Neural cell (in vitro differentiated cells): ENCODE measurements around the gene ACBD7. TPM values are rescaled to one million over a fixed set of nuclear protein-coding genes. Genes with fewer than 3 reads are reported as not detected.

Experiments used
- H2AFZ ChIP-seq: fragments of 200-600, 300-800 bp; sonication (generic), shearing (Covaris generic); 2 replicates; pipeline ENCODE4 v1.6.0; 2014; ENCODE audit warnings: low read depth, mild to moderate bottlenecking, antibody characterized with exemption, low read length, moderate library complexity
- H3F3A ChIP-seq: fragments of 200-600 bp; shearing (Covaris generic); 2 replicates; pipeline ENCODE4 v1.6.1; 2016; ENCODE audit warnings: mild to moderate bottlenecking, moderate library complexity, mixed read lengths, antibody characterized with exemption, low read length; ENCODE audit not compliant: insufficient read depth, poor library complexity, severe bottlenecking
- H3K27ac ChIP-seq: fragments of 200-600, 300-800 bp; sonication (generic), shearing (Covaris generic); 2 replicates; pipeline ENCODE4 v1.5.1; 2014; ENCODE audit warnings: mild to moderate bottlenecking, low read length, moderate library complexity
- H3K27me3 ChIP-seq: fragments of 300-800, 200-600 bp; sonication (generic), shearing (Covaris generic); 2 replicates; pipeline ENCODE4 v1.6.0; 2014; ENCODE audit warnings: mild to moderate bottlenecking, low read depth, low read length, moderate library complexity; ENCODE audit not compliant: insufficient read depth
- H3K36me3 ChIP-seq: fragments of 300-800, 200-600 bp; sonication (generic), shearing (Covaris generic); 2 replicates; pipeline ENCODE4 v1.5.1; 2014; ENCODE audit warnings: mild to moderate bottlenecking, antibody characterized with exemption, low read length, moderate library complexity; ENCODE audit not compliant: insufficient read depth
- H3K4me2 ChIP-seq: fragments of 300-800, 200-600 bp; sonication (generic), shearing (Covaris generic); 2 replicates; pipeline ENCODE4 v1.6.0; 2014; ENCODE audit warnings: mild to moderate bottlenecking, low read length
- H3K4me3 ChIP-seq: fragments of 300-800, 200-600 bp; sonication (generic), shearing (Covaris generic); 2 replicates; pipeline ENCODE4 v1.5.1; 2014; ENCODE audit warnings: mild to moderate bottlenecking, low read length, moderate library complexity
- H3K79me2 ChIP-seq: fragments of 200-600 bp; shearing (Covaris generic); replicated peaks from 2 replicates; pipeline ENCODE4 v1.6.0; 2014; ENCODE audit warnings: mild to moderate bottlenecking, low read length, moderate library complexity; ENCODE audit not compliant: insufficient read depth
- H3K9ac ChIP-seq: fragments of 300-800, 200-600 bp; sonication (generic), shearing (Covaris generic); 2 replicates; pipeline ENCODE4 v1.6.1; 2016; ENCODE audit warnings: mild to moderate bottlenecking, low read length, mixed read lengths
- H3K9me2 ChIP-seq: fragments of 200-600 bp; shearing (Covaris generic); 2 replicates; pipeline ENCODE4 v1.6.1; 2016; ENCODE audit warnings: mild to moderate bottlenecking, low read length, mixed read lengths; ENCODE audit not compliant: insufficient read depth
- H3K9me3 ChIP-seq: fragments of 200-600, 300-800 bp; sonication (generic), shearing (Covaris generic); 2 replicates; pipeline ENCODE4 v1.6.1; 2016; ENCODE audit warnings: mild to moderate bottlenecking, mixed run types, low read length, moderate library complexity, mixed read lengths
- H4K20me1 ChIP-seq: fragments of 200-600 bp; shearing (Covaris generic); 2 replicates; pipeline ENCODE4 v1.6.1; 2016; ENCODE audit warnings: mild to moderate bottlenecking, mixed run types; ENCODE audit not compliant: insufficient read depth
- CTCF ChIP-seq: fragments of 450-650 bp; IDR thresholded peaks from 2 replicates; pipeline ENCODE4 v1.5.1; 2014; ENCODE audit warnings: antibody characterized with exemption, mild to moderate bottlenecking, moderate library complexity; ENCODE audit not compliant: poor library complexity, severe bottlenecking
- EP300 ChIP-seq: fragments of 450-650 bp; conservative IDR thresholded peaks from 2 replicates; pipeline ENCODE4 v1.6.1; 2014; ENCODE audit warnings: antibody characterized with exemption, mild to moderate bottlenecking, moderate library complexity; ENCODE audit not compliant: poor library complexity, severe bottlenecking
- EZH2 ChIP-seq: fragments of 200-600, 300-800 bp; shearing (Covaris generic), sonication (generic); IDR thresholded peaks from 2 replicates; pipeline ENCODE4 v1.6.1; 2014; ENCODE audit warnings: antibody characterized with exemption, low read length, borderline replicate concordance, mild to moderate bottlenecking; ENCODE audit not compliant: insufficient read depth, poor library complexity, severe bottlenecking
- MXI1 ChIP-seq: fragments of 450-650 bp; conservative IDR thresholded peaks from 2 replicates; pipeline ENCODE4 v1.6.1; 2014; ENCODE audit warnings: antibody characterized with exemption, mild to moderate bottlenecking; ENCODE audit not compliant: poor library complexity, severe bottlenecking
- POLR2AphosphoS5 ChIP-seq: IDR thresholded peaks from 2 replicates; pipeline ENCODE4 v1.6.1; 2012
- RAD21 ChIP-seq: fragments of 450-650 bp; conservative IDR thresholded peaks from 2 replicates; pipeline ENCODE4 v1.6.1; 2014; ENCODE audit warnings: antibody characterized with exemption, mild to moderate bottlenecking, moderate library complexity
- REST ChIP-seq: IDR thresholded peaks from 2 replicates; pipeline ENCODE4 v1.6.1; 2012; ENCODE audit warnings: borderline replicate concordance
- SMC3 ChIP-seq: fragments of 450-650 bp; conservative IDR thresholded peaks from 2 replicates; pipeline ENCODE4 v1.6.1; 2014; ENCODE audit warnings: antibody characterized with exemption, mild to moderate bottlenecking, moderate library complexity; ENCODE audit not compliant: poor library complexity
- TAF1 ChIP-seq: IDR thresholded peaks from 2 replicates; pipeline ENCODE4 v1.6.1; 2012; ENCODE audit warnings: low read depth
- polyA plus RNA-seq: library from polyadenylated mRNA; depleted of rRNA; stranded (reverse); fragments of >200 nt; gene quantifications from 2 replicates; pipeline ENCODE4 v1.2.3, GENCODE V29; 2014

The ACBD7 gene
- polyA plus RNA-seq, 1 donor from 2014 or later, result 3.3 TPM

- H3K9ac ChIP-seq, result no peak overlapping the region
- H3F3A ChIP-seq, result no peaks in the 10 kb centered on the region
- H3K9me2 ChIP-seq, result no peaks in the 10 kb centered on the region
- no peak for TF ChIP-seq POLR2AphosphoS5
- no peak for TF ChIP-seq SMC3
- no peak for TF ChIP-seq EP300
- no peak for TF ChIP-seq MXI1
- TF ChIP-seq EZH2, result no peak
- no peak for TF ChIP-seq REST
- TF ChIP-seq TAF1, result no peak
- TF ChIP-seq RAD21, result no peak
- TF ChIP-seq CTCF, result no peak
- H3K4me2 ChIP-seq, result no peak overlapping the region
- no peaks in the 10 kb centered on the region for H4K20me1 ChIP-seq
- H3K4me3 ChIP-seq, result no peak overlapping the region
- no peaks in the 10 kb centered on the region for H3K36me3 ChIP-seq
- H3K9me3 ChIP-seq, result no peaks in the 10 kb centered on the region
- no peak overlapping the region for H3K27ac ChIP-seq
- H3K79me2 ChIP-seq, result no peaks in the 10 kb centered on the region
- no peak overlapping the region for H2AFZ ChIP-seq
- no peaks in the 10 kb centered on the region for H3K27me3 ChIP-seq
Measured at GRCh38 chr10:15092855-15093408, 4.4 kb upstream of the ACBD7 start.

- Histone ChIP-seq H3K4me2 (no peak overlapping the region), H3K4me3 (no peak overlapping the region), H3F3A (no peaks in the 10 kb centered on the region), H3K9ac (no peak overlapping the region), H3K9me3 (no peaks in the 10 kb centered on the region), H2AFZ (no peak overlapping the region), H3K27ac (no peak overlapping the region), H3K79me2 (no peaks in the 10 kb centered on the region), H3K9me2 (no peaks in the 10 kb centered on the region), H3K36me3 (no peaks in the 10 kb centered on the region), H4K20me1 (no peaks in the 10 kb centered on the region), H3K27me3 (no peaks in the 10 kb centered on the region)
- TF ChIP-seq RAD21, result no peak
- no peak for TF ChIP-seq EZH2
- no peak for TF ChIP-seq POLR2AphosphoS5
- no peak for TF ChIP-seq CTCF
- no peak for TF ChIP-seq REST
- no peak for TF ChIP-seq EP300
- TF ChIP-seq MXI1, result no peak
- TF ChIP-seq TAF1, result no peak
Measured at GRCh38 chr10:15091418-15091817, 2.8 kb upstream of the ACBD7 start.
